Thyroid gland (tissue), 4 donors: ENCODE results near the gene ZNF473.

Experiments
- POLR2A ChIP-seq, 2 donors: fragments of 450-650 bp; IDR thresholded peaks; one replicate each; pipeline ENCODE4 v1.6.1; 2017; ENCODE audit warnings: antibody characterized with exemption in 2 of 2, mild to moderate bottlenecking in 2 of 2, moderate library complexity in 1 of 2
- TF ChIP-seq, protein P1 (sequence below), 6 experiments: fragments of 200-600 bp in 3 of 6; fragments of 450-650 bp in 3 of 6; sonication (generic) in 3 of 6; IDR thresholded peaks; one replicate each; pipeline ENCODE4 v1.5.1; 2016 to 2019; ENCODE audit warnings: antibody characterized with exemption in 6 of 6, mild to moderate bottlenecking in 2 of 6, inconsistent platforms in 1 of 6, moderate library complexity in 1 of 6

GRCh38 chr19:49984491-49984890, 41.3 kb upstream of the ZNF473 start:
- TF ChIP-seq POLR2A (IDR thresholded peaks at IDR 0.05), result no peak
- TF ChIP-seq, protein P1, sequence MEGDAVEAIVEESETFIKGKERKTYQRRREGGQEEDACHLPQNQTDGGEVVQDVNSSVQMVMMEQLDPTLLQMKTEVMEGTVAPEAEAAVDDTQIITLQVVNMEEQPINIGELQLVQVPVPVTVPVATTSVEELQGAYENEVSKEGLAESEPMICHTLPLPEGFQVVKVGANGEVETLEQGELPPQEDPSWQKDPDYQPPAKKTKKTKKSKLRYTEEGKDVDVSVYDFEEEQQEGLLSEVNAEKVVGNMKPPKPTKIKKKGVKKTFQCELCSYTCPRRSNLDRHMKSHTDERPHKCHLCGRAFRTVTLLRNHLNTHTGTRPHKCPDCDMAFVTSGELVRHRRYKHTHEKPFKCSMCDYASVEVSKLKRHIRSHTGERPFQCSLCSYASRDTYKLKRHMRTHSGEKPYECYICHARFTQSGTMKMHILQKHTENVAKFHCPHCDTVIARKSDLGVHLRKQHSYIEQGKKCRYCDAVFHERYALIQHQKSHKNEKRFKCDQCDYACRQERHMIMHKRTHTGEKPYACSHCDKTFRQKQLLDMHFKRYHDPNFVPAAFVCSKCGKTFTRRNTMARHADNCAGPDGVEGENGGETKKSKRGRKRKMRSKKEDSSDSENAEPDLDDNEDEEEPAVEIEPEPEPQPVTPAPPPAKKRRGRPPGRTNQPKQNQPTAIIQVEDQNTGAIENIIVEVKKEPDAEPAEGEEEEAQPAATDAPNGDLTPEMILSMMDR (IDR thresholded peaks at IDR 0.05), result no peak
